ENCODE data around the gene CD22. TPM values are rescaled to one million over a fixed set of nuclear protein-coding genes. Genes with fewer than 3 reads are reported as not detected.
"Not testable (repeated sequence)": the region's sequence is repeated elsewhere in the genome, so short reads cannot be mapped to it uniquely, and the experiment has no call there.

Gene CD22
- polyA plus RNA-seq, 4 donors, result 6.3 to 51.9 (median 12.3) TPM

DNA sequence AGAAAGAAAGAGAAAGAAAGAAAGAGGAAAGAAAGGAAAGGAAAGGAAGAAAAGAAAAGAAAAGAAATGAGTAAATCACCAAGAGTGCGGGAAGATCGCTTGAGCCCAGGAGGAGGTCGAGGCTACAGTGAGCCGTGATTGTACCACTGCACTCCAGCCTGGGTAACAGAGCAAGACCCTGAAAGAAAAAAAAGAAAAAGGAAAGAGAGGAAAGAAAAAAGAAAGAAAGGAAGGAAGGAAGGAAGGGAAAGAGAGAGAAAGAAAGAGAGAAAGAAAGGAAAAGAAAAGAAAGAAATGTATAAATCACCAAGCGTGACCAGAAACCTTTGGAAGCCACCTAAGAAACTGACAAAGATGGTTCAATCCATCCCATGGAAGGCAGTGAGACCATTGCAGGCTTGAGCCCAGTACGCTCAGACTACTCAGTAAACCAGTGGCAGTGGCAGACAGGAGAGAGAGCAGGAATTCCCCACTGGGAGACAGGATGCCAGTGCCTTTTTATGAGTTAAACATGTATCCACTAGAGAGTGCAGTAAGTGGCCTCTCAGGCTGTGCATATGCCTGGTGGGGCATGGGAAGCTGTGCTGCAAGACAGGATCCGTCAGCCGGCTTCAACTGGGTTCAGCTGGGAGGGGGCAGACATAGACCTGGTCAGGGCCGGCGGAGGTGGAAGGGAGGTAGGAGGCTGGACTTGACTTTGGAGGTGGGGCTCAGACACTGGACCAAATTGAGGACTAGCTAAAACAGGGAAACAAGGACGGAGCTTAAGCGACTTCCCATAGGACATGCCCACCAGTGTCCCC, 46.7 kb downstream of the CD22 start:
- DNase-seq (ENCODE audit: low read depth in 4 of 4, low spot score in 2 of 4), result no peak

DNA sequence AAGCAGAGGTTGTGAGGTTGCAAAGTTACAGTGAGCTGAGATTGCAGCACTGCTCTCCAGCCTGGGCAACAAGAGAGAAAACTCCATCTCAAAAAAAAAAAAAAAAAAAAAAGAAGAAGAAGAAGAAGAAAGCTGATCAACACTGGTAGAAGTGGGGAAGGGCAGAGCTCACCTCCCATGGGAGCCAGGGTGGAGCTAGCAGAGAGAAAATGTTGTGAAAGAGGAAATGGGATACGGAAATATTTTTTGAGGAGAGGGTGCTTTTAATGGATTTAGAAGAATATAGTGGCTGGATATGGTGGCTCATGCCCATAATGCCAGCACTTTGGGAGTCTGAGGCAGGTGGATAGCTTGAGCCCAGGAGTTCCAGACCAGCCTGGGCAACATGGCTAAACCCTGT, 48.7 kb downstream of the CD22 start:
- DNase-seq (ENCODE audit: low read depth in 4 of 4, low spot score in 2 of 4), result no peak

DNA sequence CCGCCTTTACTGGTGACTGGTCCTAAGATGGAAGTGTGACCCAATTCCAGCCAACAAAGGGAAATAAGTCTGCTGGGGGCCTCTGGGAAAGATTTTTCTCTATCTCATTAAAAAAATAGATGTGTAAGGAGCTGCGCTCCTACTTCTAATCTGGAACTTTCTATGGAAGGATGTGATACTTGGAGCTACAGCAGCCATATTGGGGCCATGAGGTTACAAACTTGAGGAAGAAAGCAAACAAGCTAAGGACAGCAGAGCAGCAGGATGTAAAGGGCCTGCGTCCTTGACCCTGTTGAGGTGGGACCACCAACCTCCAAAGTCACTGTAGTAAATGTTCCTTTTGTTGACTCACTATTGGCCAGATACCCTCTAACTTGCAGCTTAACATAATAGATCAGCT, 49.4 kb downstream of the CD22 start:
- DNase-seq (ENCODE audit: low read depth in 4 of 4, low spot score in 2 of 4), result no peak

DNA sequence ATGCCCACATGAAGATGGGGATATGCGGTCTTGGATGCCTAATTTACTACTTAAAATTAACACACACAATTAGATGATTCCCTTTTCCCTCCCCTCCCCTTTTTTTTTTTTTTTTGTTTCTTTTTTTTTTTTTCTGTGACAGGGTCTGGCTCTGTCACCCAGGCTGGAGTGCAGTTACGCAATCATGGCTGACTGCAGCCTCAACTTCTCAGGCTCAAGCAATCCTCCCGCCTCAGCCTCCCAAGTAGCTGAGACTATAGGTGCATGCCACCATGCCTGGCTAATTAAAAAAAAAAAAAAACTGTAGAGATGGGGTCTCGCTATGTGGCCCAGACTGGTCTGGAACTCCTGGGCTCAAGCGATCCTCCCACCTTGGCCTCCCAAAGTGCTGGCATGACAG, 50.6 kb downstream of the CD22 start:
- not testable (repeated sequence) for DNase-seq (ENCODE audit: low read depth in 4 of 4, low spot score in 2 of 4)

DNA sequence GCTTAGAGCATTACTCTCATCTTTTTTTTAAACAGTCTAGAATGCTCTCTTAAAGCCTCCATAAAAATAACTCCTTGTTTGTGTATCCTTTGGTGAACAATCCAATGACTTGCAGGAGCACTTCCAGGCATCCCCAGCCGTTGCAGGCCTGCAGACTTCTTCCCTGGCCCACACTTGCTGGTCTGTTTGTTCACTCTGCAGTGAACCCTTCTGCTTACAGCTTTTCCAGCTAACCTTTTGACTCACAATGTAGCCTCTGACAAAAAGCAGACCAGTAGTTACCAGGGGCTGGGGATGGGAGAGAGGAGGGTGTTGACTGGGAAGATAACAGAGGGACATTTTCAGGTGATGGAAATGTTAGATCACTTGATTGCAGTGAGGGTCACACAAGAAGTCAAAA, 51.0 kb downstream of the CD22 start:
- no peak for DNase-seq (ENCODE audit: low read depth in 4 of 4, low spot score in 2 of 4)

DNA sequence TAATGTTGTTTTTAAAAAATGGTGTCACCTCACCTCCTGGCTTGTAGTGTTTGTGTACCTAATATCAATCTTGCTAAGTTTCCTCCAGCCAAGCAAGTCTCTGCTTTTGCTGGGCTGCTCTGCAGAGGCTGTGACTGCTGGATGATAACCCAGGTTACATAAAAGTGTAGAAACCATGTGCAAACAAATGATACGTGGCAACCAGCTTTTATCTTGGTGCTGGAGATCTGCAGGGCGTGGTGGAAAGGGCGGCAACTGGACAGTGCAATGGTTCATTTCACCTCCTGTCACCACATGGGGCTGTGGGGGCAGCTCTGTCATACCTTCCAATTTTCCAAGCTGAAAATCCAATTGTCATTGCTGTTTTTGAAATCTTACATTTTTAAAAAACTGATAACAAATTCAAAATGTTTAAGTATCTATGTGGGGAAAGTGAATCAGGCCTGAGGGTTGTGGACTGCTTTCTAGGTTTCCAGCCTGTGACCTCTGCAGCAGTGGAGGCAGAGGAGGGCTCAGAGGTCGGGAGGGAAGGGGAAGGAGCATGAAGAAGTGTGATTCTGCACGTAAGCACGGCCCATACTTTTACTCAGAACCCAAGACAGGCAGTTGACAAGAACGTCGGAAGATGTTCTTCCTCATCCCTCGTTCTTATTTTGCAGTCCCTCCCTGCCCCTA, 51.6 kb downstream of the CD22 start:
- DNase-seq (ENCODE audit: low read depth in 4 of 4, low spot score in 2 of 4), result no peak

DNA sequence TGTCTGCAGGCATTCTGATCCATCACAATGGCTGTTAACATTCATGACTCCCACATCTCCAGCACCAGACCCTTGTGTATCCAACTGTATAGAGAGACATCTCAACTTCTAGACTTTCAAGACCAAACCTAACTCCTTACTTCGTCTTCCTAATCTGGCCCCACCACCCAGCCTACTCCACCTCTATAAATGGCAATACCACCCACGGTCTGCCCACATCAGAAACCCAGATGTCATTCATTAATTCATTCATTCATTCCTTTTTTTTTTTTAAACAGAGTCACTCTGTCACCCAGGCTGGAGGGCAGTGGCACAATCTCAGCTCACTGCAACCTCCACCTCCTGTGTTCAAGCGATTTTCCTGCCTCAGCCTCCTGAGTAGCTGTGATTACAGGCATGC, 52.3 kb downstream of the CD22 start:
- no peak for DNase-seq (ENCODE audit: low read depth in 4 of 4, low spot score in 2 of 4)

DNA sequence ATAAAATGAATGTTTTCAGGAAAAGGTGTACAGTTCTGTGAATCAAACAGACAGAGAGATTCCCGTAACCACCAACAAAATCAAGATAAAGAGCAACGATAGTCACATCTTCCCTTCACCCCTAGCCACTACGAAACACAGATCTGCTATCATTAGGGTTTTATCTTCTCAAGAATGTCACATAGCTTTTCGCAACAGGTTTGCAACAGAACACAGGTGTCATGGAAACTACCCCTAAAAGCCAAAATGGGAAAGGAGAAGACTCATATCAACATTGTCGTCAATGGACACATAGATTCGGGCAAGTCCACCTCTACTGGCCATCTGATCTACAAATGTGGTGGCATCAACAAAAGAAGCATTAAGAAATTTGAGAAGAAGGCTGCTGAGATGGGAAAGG, 52.9 kb downstream of the CD22 start:
- DNase-seq (ENCODE audit: low read depth in 4 of 4, low spot score in 2 of 4), result no peak

DNA sequence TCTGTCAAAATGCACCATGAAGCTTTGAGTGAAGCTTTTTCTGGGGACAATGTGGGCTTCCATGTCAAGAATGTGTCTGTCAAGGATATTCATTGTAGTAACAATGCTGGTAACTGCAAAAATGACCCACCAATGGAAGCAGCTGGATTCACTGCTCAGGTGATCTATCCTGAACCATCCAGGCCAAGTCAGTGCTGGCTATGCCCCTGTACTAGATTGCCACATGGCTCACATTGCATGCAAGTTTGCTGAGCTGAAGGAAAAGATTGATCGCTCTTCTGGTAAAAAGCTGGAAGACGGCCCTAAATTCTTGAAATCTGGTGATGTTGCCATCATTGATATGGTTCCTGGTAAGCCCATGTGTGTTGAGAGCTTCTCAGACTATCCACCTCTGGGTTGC, 54.5 kb downstream of the CD22 start:
- no peak for DNase-seq (ENCODE audit: low read depth in 4 of 4, low spot score in 2 of 4)

DNA sequence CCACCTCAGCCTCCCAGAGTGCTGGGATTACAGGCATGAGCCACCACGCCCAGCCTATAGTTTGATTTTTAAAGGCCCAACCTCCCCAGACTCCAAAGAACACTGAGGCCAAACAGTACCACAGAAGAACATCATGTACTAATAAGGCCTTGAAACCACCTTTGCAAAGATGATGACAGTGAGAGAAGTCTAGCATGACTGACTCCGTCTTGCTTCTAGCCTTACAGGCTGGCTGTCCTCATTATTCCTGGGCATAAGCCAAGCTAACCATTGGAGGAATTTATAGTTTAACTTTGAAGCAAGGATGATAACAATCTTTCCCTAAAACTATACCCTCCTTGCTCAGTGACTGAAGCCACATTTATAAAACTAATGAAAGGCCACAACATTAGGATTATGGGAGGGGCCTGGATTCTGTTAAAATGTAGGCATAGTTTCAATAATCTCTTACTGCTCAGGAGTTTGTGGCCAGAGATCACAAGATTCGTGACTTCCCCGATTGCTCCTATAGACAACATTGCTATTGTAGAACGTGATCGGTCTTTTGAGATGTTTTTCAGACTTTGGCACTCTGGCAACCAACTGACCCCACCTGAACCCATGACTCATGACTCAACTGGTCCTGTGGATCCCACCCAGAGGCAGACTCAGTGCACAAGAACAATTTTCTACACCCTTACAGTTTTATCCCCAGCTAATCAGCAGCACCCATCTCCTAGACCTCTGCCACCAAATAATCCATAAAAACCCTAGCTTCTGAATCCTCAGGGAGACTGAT, 59.5 kb downstream of the CD22 start:
- DNase-seq (ENCODE audit: low read depth in 4 of 4, low spot score in 2 of 4), result no peak

DNA sequence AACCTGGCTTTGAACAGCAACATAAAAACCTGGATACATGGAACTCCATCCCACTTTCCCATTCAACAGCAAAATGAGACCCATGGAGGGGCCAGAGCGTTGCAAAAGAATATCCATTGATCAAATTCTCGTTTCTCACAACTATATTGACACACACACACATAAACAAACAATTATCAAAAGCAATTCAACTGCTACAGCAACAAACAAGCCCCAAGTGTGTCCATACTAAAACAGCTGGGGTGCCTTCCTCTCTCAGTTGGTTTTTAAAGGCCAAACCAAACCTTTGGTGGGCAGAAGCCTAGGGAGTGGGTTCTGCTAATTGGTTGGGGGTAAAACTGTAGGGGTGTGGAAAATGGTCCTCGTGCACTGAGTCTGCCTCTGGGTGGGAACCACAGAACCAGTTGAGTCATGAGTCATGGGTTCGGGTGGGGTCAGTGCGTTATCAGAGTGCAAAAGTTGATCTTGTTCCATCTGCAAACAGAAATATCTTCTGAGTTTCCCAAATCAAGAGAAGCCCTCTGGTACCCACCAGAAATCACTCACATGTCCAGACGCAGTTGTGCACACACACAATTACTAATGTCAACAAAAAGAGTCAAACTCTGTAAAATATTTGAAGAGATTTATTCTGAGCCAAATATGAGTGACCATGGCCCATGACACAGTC, 60.3 kb downstream of the CD22 start:
- DNase-seq (ENCODE audit: low read depth in 4 of 4, low spot score in 2 of 4), result no peak

DNA sequence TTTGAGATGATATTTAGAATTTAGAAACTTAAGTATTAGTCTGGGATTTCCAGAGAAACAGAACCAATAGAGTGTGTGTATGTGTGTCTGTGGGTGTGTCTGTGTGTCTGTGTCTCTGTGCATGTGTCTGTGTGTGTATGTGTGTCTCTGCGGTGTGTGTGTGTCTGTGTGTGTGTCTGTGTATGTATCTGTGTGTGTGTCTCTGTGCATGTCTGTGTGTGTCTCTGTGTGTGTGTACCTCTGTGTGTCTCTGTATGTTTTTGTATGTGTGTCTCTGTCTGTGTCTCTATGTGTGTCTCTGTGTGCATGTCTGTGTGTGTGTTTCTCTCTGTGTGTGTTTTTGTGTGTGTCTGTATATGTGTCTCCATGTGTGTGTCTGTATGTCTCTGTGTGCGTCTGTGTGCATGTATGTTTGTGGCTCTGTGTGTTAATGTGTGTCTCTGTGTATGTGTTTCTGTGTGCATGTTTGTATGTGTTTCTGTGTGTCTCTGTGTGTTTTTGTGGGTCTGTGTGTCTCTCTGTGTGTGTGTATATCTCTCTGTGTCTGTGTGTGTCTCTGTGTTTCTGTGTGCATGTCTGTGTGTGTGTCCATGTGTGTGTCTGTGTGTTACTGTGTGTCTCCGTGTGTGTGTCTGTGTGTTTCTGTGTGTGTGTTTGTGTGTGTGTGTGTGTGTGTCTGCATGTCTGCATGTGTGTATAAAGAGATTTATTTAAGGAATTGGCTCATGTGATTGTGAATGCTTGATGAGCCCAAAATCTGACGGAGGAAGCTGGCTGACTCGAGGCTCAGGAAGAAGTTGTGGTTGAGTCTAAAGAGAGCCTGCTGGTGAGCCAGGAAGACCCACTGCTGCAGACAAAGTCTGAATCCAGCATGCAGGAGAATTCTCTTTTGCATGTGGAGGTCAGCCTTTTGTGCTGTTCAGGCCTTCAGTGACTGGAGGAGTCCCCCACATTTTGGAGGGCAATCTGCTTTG, 64.0 kb downstream of the CD22 start:
- no peak for DNase-seq (ENCODE audit: low read depth in 4 of 4, low spot score in 2 of 4)

DNA sequence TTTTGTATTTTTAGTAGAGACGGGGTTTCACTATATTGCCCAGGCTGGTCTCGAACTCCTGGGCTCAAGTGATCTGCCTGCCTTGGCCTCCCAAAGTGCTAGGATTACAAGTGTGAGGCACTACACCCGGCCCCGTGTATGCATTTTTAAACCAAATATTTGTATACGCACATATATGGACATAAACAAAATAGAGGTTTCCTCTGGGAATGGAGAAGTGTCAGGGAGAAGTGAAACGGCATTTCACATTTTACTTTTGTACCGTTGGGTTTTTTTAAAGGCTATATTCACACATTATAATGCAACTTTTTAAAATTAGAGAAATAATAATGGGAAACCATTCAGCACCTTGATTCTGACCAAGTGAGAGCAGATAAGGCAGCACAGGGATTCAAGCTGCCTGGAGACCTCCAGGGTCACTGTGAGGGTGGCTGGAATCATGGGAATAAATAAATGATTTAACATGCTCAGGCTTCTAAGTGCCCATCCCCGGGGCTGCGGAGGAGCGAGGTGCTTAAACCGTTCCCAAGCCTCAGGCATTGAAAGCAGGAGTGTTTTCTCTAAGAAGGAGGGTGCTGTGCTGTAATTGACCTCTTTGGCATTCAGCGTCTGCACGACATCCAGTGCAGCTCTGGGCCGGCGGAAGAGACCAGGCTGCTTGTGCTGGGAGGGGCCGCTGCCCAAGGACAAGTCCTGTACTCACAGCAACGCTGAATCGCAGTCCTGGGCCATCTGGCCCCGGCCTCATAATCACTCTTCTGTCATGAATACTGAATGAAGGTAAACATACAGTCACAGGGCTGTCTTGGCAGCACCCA, 66.6 kb downstream of the CD22 start:
- no peak for DNase-seq (ENCODE audit: low read depth in 4 of 4, low spot score in 2 of 4)

DNA sequence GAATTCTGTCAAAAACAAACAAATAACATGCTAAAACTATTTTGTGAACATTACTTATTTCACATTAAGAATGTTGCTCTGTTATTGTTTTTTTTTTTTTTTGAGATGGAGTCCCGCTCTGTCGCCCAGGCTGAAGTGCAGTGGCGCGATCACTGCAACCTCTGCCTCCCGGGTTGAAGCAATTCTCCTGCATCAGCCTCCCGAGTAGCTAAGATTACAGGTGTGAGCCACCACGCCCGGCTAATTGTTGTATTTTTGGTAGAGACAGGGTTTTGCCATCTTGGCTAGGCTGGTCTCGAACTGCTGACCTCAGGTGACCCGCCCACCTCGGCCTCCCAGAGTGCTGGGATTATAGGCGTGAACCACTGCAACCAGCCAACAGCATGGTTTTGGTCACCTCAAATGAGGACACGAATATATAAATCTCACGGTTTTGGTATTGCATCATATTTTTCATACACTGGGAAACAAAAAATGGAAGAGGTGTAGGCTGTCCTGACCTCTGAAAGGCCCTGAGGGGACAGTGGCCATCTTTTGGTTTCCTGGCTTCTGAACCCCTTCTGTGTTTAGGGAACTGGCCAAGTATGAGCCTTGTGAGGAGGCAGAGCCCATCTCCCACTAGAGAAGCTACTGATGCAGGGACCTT, 67.4 kb downstream of the CD22 start:
- DNase-seq (ENCODE audit: low read depth in 4 of 4, low spot score in 2 of 4), result no peak
